Natural killer cell (primary cell): ENCODE measurements around the gene SLC12A7. TPM values are rescaled to one million over a fixed set of nuclear protein-coding genes. Genes with fewer than 3 reads are reported as not detected.
A peak's percentile ranks its signal among the peaks of the same experiment; 100 is the strongest.

ENCODE experiments used
- ATAC-seq, 3 donors: fragments of 150-1000 bp in 2 of 3; fragments of 200-7000 bp in 1 of 3; cut with Tn5 transposase; 1 replicate in 1 of 3; 2 replicates in 2 of 3; pipeline ENCODE4 v1.10.0; 2021; ENCODE audit warnings: mild to moderate bottlenecking in 2 of 3, moderate library complexity in 2 of 3
- DNase-seq, 2 donors: peaks; one replicate each; pipeline versions ENCODE4 v3.0.0 to v3.0.0-alpha.2; 2013 to 2021; ENCODE audit warnings: mixed read lengths in 1 of 2
- H3K27ac ChIP-seq: one replicate; pipeline ENCODE4 v1.5.1; 2013; ENCODE audit warnings: mild to moderate bottlenecking, low read length
- H3K27me3 ChIP-seq: one replicate; pipeline ENCODE4 v1.6.1; 2013; ENCODE audit warnings: low read length; ENCODE audit not compliant: control insufficient read depth, insufficient read depth
- H3K36me3 ChIP-seq: one replicate; pipeline ENCODE4 v1.6.1; 2013; ENCODE audit warnings: low read length; ENCODE audit not compliant: control insufficient read depth, insufficient read depth
- H3K4me1 ChIP-seq: one replicate; pipeline ENCODE4 v1.6.1; 2013; ENCODE audit warnings: low read length; ENCODE audit not compliant: control insufficient read depth, insufficient read depth
- H3K4me3 ChIP-seq: one replicate; pipeline ENCODE4 v1.5.1; 2013; ENCODE audit warnings: low read length
- H3K9me3 ChIP-seq: one replicate; pipeline ENCODE4 v1.6.1; 2013; ENCODE audit warnings: low read length; ENCODE audit not compliant: control insufficient read depth, insufficient read depth
- H3K27ac Mint-ChIP-seq, 2 donors: one replicate each; pipeline ENCODE4 v1.8.0; 2022; ENCODE audit warnings: mild to moderate bottlenecking in 2 of 2, mixed read lengths in 2 of 2, moderate library complexity in 1 of 2
- H3K27me3 Mint-ChIP-seq, 2 donors: one replicate each; pipeline ENCODE4 v1.8.0; 2022; ENCODE audit warnings: low read depth in 2 of 2, mixed read lengths in 2 of 2
- H3K36me3 Mint-ChIP-seq: one replicate; pipeline ENCODE4 v1.8.0; 2022; ENCODE audit warnings: mixed read lengths
- H3K4me1 Mint-ChIP-seq, 2 donors: one replicate each; pipeline ENCODE4 v1.8.0; 2022; ENCODE audit warnings: mixed read lengths in 2 of 2
- H3K4me3 Mint-ChIP-seq: one replicate; pipeline ENCODE4 v1.8.0; 2022; ENCODE audit warnings: mild to moderate bottlenecking, moderate library complexity, mixed read lengths
- H3K9me3 Mint-ChIP-seq, 2 donors: one replicate each; pipeline ENCODE4 v1.8.0; 2022; ENCODE audit warnings: mixed read lengths in 2 of 2
- WGBS: methylation state at CpG from one replicate; pipeline ENCODE4 v1.1.7; 2013; ENCODE audit warnings: missing lambda C conversion rate; ENCODE audit not compliant: insufficient coverage; 5-methylcytosine and 5-hydroxymethylcytosine counted together
- intact Hi-C: fragments of 100-400 bp; cut with micrococcal nuclease; formaldehyde crosslinking; loops from one replicate; pipeline ENCODE4 v1.14.2; 2022
- total RNA-seq, 4 donors: library from RNA; stranded (reverse); fragments of 120-200 nt in 1 of 4; gene quantifications; one replicate each; pipeline versions ENCODE4 v1.2.3 to v1.2.4, GENCODE V29; 2013 to 2022
- TF ChIP-seq, protein P1 (sequence below): fragments of 200-600 bp; IDR thresholded peaks from one replicate; pipeline ENCODE4 v1.8.0; 2022; ENCODE audit warnings: antibody characterized with exemption

Gene SLC12A7
- total RNA-seq, 3 donors from 2014 or later (not counting 1 experiment from before 2014, with no cell fraction given) = 53.2 to 92.5 (median 81.3) TPM

DNA sequence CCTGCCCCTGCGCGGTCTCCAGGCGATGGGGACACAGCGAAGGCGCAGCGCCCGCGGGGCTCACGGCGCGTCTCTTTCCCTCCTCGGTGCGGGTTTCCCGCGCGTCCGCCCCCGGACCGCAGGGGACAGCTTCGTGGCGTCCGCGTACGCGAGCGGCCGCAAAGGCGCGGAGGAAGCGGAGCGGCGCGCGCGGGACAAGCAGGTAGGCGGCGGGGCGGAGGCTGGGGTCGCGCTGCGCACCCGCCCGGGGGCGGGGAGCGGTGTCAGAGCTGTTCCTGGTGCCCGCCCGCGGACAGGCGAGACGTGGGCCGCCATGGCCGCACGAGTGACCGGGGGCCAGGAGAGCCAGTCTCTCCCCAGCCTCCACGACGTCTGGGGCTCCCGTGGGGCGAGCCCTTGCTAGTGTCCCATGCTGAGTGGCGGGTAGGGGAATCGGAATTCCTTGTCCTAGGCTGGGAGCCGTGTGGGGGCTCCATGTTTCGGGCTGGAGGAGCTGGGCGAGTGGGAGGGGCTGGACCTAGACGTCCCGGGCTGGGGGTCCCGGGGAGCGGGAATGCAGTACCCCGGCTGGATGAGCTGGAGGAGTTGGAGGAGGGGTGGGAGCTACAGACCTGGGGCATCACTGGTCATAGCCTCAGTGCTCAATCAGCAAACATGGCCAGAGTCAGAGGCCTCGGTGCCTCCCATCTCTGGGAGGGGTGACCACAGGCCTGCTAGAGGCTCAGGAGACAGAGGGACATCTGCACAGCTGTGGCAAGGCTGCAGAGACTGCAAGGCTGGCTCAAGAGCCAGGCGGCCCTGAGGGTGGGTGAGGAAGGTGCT, 102.3 kb downstream of the SLC12A7 start:
- no peak overlapping the region for H3K27ac Mint-ChIP-seq
- no peaks in the 10 kb centered on the region for H3K36me3 ChIP-seq
- H3K9me3 Mint-ChIP-seq = no peaks in the 10 kb centered on the region
- no peaks in the 10 kb centered on the region for H3K9me3 ChIP-seq
- H3K4me3 ChIP-seq = no peak overlapping the region
- peaks cover 12% of the 10 kb centered on the region for H3K4me1 ChIP-seq
- H3K4me1 Mint-ChIP-seq = peaks cover 0 to 16% of the 10 kb centered on the region in 2 donors
- peaks cover 43 to 44% of the 10 kb centered on the region in 2 donors for H3K27me3 Mint-ChIP-seq
- WGBS = 14% methylated on average over 70 of the region's 70 CpGs
- ATAC-seq (no peak), DNase-seq (no peak)
- H3K4me3 Mint-ChIP-seq = no peak overlapping the region
- peaks cover 23% of the 10 kb centered on the region for H3K27me3 ChIP-seq
- TF ChIP-seq, protein P1, sequence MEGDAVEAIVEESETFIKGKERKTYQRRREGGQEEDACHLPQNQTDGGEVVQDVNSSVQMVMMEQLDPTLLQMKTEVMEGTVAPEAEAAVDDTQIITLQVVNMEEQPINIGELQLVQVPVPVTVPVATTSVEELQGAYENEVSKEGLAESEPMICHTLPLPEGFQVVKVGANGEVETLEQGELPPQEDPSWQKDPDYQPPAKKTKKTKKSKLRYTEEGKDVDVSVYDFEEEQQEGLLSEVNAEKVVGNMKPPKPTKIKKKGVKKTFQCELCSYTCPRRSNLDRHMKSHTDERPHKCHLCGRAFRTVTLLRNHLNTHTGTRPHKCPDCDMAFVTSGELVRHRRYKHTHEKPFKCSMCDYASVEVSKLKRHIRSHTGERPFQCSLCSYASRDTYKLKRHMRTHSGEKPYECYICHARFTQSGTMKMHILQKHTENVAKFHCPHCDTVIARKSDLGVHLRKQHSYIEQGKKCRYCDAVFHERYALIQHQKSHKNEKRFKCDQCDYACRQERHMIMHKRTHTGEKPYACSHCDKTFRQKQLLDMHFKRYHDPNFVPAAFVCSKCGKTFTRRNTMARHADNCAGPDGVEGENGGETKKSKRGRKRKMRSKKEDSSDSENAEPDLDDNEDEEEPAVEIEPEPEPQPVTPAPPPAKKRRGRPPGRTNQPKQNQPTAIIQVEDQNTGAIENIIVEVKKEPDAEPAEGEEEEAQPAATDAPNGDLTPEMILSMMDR = no peak
- intact Hi-C loops = loop anchor here (5.0 to 10.0 kb wide), 2 partner anchors 47 to 135 kb away; no protein-coding TSS in a partner anchor
- H3K27ac ChIP-seq = no peak overlapping the region
- H3K36me3 Mint-ChIP-seq = no peaks in the 10 kb centered on the region

DNA sequence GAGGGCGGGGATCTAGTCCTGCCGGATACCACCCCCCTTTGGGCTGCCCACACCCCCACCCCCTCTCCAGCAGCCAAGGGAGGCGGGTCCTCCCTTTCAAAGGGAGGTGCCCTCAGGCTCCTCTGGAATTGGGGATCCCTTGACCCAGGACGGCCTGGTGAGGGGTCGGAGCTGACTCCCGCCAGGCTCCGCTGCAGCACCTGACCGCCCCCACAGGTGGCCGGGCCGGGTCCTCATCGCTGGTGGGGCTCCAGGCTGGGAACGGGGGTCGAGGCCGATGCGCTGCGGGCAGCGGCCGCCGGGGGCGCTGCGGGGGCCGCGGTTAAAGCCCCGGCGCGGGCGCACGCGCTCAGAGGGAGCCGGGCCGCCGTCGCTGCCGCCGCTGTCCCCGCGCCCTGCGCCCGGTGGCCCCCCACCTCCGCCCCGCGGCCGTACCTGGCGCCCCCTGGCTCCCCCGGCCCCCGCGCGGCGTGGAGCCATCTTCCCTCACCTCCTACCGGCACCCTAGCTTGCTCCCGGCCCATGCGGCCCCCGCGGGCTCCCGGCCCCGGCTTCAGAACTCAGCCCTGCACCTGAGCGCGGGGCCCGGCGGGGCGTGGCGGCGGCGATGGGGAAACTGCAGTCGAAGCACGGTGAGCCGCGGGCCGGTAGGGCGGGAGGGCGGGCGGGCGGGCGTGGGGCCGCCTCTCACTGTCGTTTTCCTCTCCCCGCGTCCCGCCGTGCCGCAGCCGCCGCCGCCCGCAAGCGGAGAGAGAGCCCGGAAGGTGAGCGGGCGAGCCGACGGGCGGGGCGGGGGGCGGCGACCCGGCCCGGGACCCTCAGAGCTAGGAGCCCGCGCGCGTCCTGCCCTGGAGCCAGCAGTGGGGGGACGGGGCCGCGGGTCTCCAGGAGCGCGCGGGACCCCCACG, 103.2 kb downstream of the SLC12A7 start, which contains the start of gene NKD2:
Gene NKD2, plus strand, starts transcription at position 352 of the 908 bp plus-strand sequence. Its CDS starts 256 bp downstream, at position 608.
- WGBS = 1% methylated on average over 108 of the region's 108 CpGs
- intact Hi-C loops = loop anchor here (5.0 to 10.0 kb wide), 2 partner anchors 46 to 136 kb away; no protein-coding TSS in a partner anchor
- Histone ChIP-seq H3K4me1 (peaks cover 18% of the 10 kb centered on the region), H3K27ac (no peak within 1 kb of the TSS), H3K9me3 (no peaks in the 10 kb centered on the region), H3K27me3 (peaks cover 27% of the 10 kb centered on the region), H3K36me3 (no peaks in the 10 kb centered on the region), H3K4me3 (no peak within 1 kb of the TSS)
- TF ChIP-seq, protein P1 = peak; percentile 58
- peak; percentile 45 to 75 (median 70) for ATAC-seq
- Mint-ChIP-seq H3K4me1 (peaks cover 0 to 20% of the 10 kb centered on the region in 2 donors), H3K27ac (peak within 1 kb of the TSS in 1 of 2 donors; percentile 29), H3K36me3 (no peaks in the 10 kb centered on the region), H3K9me3 (no peaks in the 10 kb centered on the region), H3K27me3 (peaks cover 44% of the 10 kb centered on the region in 2 donors), H3K4me3 (peak within 1 kb of the TSS; percentile 81)
- DNase-seq = peak; percentile 48 to 65

DNA sequence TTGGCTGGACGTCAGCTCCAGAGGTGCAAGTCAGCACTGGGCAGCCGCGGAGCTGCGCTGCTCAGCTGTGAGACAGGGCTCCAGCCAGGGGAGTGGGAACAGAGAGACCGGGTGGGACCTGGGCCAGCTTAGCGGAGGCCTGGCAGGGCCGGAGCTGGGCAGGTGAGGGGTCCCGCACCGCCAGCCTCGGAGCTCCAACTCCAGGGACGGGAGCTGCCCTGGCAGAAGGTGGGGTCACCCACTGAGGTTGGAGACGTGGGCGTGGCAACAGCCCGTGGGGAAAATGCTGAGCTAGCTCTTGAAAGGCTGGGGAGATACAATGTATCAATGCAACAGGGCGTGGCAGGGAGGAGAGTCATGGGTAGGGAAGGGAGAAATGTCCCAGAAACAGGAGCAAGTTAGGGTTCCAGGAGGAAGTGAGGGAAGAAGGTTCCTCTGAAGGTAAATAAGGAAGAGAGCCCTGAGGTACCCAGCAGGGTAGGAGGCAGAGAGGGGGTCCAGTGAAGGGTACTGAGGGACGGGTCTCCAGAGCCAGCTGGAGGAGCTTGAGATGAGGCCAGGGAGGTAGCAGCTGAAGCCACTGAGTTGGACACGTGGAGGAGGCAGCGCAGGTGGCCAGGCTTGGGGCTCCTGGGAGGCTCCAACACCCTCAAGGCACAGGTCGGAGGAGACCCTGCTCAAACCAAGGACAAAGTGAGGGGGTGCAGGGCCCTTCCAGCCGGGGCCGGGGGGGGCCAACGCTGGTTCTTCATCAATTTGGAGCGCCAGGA, 104.0 kb downstream of the SLC12A7 start:
- Histone ChIP-seq H3K27me3 (peaks cover 27% of the 10 kb centered on the region), H3K4me3 (no peak overlapping the region), H3K27ac (no peak overlapping the region), H3K36me3 (no peaks in the 10 kb centered on the region), H3K9me3 (no peaks in the 10 kb centered on the region), H3K4me1 (peaks cover 18% of the 10 kb centered on the region)
- H3K27me3 Mint-ChIP-seq = peaks cover 44% of the 10 kb centered on the region in 2 donors
- TF ChIP-seq, protein P1 = no peak
- intact Hi-C loops = loop anchor here (5.0 to 10.0 kb wide), 2 partner anchors 46 to 137 kb away; no protein-coding TSS in a partner anchor
- no peaks in the 10 kb centered on the region for H3K9me3 Mint-ChIP-seq
- DNase-seq = no peak
- 70% methylated on average over 23 of the region's 23 CpGs for WGBS
- H3K27ac Mint-ChIP-seq = peak overlapping the region in 1 of 2 donors; percentile 29
- H3K4me1 Mint-ChIP-seq = peaks cover 0 to 20% of the 10 kb centered on the region in 2 donors
- no peak for ATAC-seq
- H3K4me3 Mint-ChIP-seq = peak overlapping the region; percentile 81
- no peaks in the 10 kb centered on the region for H3K36me3 Mint-ChIP-seq
